Natural killer cell (primary cell): ENCODE measurements around the gene NPDC1. TPM values are rescaled to one million over a fixed set of nuclear protein-coding genes. Genes with fewer than 3 reads are reported as not detected.

Experiments used
- ATAC-seq, 3 donors: fragments of 150-1000 bp in 2 of 3; fragments of 200-7000 bp in 1 of 3; cut with Tn5 transposase; 1 replicate in 1 of 3; 2 replicates in 2 of 3; pipeline ENCODE4 v1.10.0; 2021; ENCODE audit warnings: mild to moderate bottlenecking in 2 of 3, moderate library complexity in 2 of 3
- DNase-seq, 2 donors: peaks; one replicate each; pipeline versions ENCODE4 v3.0.0 to v3.0.0-alpha.2; 2013 to 2021; ENCODE audit warnings: mixed read lengths in 1 of 2
- H3K27ac ChIP-seq: one replicate; pipeline ENCODE4 v1.5.1; 2013; ENCODE audit warnings: mild to moderate bottlenecking, low read length
- H3K27me3 ChIP-seq: one replicate; pipeline ENCODE4 v1.6.1; 2013; ENCODE audit warnings: low read length; ENCODE audit not compliant: control insufficient read depth, insufficient read depth
- H3K36me3 ChIP-seq: one replicate; pipeline ENCODE4 v1.6.1; 2013; ENCODE audit warnings: low read length; ENCODE audit not compliant: control insufficient read depth, insufficient read depth
- H3K4me1 ChIP-seq: one replicate; pipeline ENCODE4 v1.6.1; 2013; ENCODE audit warnings: low read length; ENCODE audit not compliant: control insufficient read depth, insufficient read depth
- H3K4me3 ChIP-seq: one replicate; pipeline ENCODE4 v1.5.1; 2013; ENCODE audit warnings: low read length
- H3K9me3 ChIP-seq: one replicate; pipeline ENCODE4 v1.6.1; 2013; ENCODE audit warnings: low read length; ENCODE audit not compliant: control insufficient read depth, insufficient read depth
- H3K27ac Mint-ChIP-seq, 2 donors: one replicate each; pipeline ENCODE4 v1.8.0; 2022; ENCODE audit warnings: mild to moderate bottlenecking in 2 of 2, mixed read lengths in 2 of 2, moderate library complexity in 1 of 2
- H3K27me3 Mint-ChIP-seq, 2 donors: one replicate each; pipeline ENCODE4 v1.8.0; 2022; ENCODE audit warnings: low read depth in 2 of 2, mixed read lengths in 2 of 2
- H3K36me3 Mint-ChIP-seq: one replicate; pipeline ENCODE4 v1.8.0; 2022; ENCODE audit warnings: mixed read lengths
- H3K4me1 Mint-ChIP-seq, 2 donors: one replicate each; pipeline ENCODE4 v1.8.0; 2022; ENCODE audit warnings: mixed read lengths in 2 of 2
- H3K4me3 Mint-ChIP-seq: one replicate; pipeline ENCODE4 v1.8.0; 2022; ENCODE audit warnings: mild to moderate bottlenecking, moderate library complexity, mixed read lengths
- H3K9me3 Mint-ChIP-seq, 2 donors: one replicate each; pipeline ENCODE4 v1.8.0; 2022; ENCODE audit warnings: mixed read lengths in 2 of 2
- WGBS: methylation state at CpG from one replicate; pipeline ENCODE4 v1.1.7; 2013; ENCODE audit warnings: missing lambda C conversion rate; ENCODE audit not compliant: insufficient coverage; 5-methylcytosine and 5-hydroxymethylcytosine counted together
- intact Hi-C: fragments of 100-400 bp; cut with micrococcal nuclease; formaldehyde crosslinking; loops from one replicate; pipeline ENCODE4 v1.14.2; 2022
- total RNA-seq, 4 donors: library from RNA; stranded (reverse); fragments of 120-200 nt in 1 of 4; gene quantifications; one replicate each; pipeline versions ENCODE4 v1.2.3 to v1.2.4, GENCODE V29; 2013 to 2022
- TF ChIP-seq, protein P1 (sequence below): fragments of 200-600 bp; IDR thresholded peaks from one replicate; pipeline ENCODE4 v1.8.0; 2022; ENCODE audit warnings: antibody characterized with exemption

NPDC1 gene
- total RNA-seq, 3 donors from 2014 or later (not counting 1 experiment from before 2014, with no cell fraction given): 0.87 to 5.6 (median 3.4) TPM

DNA sequence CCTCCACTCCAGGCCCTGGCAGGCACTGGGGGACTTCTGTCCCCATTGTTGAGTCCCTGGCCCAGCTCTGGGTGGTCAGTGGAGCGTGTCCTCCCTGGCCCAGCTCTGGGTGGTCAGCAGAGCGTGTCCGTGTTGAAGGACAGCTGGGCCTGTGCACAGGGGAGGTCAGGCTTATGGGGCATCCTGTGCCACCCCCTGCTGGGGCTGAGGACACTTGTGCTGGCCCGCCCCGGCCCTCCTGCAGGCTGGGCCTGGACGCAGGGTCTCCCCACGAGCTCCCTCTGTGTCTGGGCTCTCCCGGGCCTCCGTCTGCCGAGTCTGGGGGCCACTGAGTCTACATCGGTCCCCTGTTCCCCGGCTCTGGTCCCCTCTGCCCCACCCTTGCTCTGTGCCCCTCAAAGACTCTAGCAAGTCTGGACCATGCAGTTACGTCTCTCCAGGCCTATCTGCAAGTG lies 38.1 kb downstream of the NPDC1 start:
- no peaks in the 10 kb centered on the region for H3K27me3 Mint-ChIP-seq
- H3K9me3 Mint-ChIP-seq: no peaks in the 10 kb centered on the region
- H3K27me3 ChIP-seq: no peaks in the 10 kb centered on the region
- H3K36me3 ChIP-seq: peaks cover 31% of the 10 kb centered on the region
- ATAC-seq (peak in 1 of 3 donors; percentile 31), DNase-seq (no peak)
- H3K4me1 Mint-ChIP-seq: peaks cover 15 to 22% of the 10 kb centered on the region in 2 donors
- intact Hi-C loops: no loop called here
- H3K27ac ChIP-seq: no peak overlapping the region
- H3K27ac Mint-ChIP-seq: no peak overlapping the region
- no peak overlapping the region for H3K4me3 ChIP-seq
- peaks cover 20% of the 10 kb centered on the region for H3K4me1 ChIP-seq
- no peaks in the 10 kb centered on the region for H3K9me3 ChIP-seq
- H3K36me3 Mint-ChIP-seq: no peaks in the 10 kb centered on the region
- no peak overlapping the region for H3K4me3 Mint-ChIP-seq
- WGBS: 89% methylated on average over 13 of the region's 13 CpGs
- TF ChIP-seq, protein P1, sequence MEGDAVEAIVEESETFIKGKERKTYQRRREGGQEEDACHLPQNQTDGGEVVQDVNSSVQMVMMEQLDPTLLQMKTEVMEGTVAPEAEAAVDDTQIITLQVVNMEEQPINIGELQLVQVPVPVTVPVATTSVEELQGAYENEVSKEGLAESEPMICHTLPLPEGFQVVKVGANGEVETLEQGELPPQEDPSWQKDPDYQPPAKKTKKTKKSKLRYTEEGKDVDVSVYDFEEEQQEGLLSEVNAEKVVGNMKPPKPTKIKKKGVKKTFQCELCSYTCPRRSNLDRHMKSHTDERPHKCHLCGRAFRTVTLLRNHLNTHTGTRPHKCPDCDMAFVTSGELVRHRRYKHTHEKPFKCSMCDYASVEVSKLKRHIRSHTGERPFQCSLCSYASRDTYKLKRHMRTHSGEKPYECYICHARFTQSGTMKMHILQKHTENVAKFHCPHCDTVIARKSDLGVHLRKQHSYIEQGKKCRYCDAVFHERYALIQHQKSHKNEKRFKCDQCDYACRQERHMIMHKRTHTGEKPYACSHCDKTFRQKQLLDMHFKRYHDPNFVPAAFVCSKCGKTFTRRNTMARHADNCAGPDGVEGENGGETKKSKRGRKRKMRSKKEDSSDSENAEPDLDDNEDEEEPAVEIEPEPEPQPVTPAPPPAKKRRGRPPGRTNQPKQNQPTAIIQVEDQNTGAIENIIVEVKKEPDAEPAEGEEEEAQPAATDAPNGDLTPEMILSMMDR: no peak

DNA sequence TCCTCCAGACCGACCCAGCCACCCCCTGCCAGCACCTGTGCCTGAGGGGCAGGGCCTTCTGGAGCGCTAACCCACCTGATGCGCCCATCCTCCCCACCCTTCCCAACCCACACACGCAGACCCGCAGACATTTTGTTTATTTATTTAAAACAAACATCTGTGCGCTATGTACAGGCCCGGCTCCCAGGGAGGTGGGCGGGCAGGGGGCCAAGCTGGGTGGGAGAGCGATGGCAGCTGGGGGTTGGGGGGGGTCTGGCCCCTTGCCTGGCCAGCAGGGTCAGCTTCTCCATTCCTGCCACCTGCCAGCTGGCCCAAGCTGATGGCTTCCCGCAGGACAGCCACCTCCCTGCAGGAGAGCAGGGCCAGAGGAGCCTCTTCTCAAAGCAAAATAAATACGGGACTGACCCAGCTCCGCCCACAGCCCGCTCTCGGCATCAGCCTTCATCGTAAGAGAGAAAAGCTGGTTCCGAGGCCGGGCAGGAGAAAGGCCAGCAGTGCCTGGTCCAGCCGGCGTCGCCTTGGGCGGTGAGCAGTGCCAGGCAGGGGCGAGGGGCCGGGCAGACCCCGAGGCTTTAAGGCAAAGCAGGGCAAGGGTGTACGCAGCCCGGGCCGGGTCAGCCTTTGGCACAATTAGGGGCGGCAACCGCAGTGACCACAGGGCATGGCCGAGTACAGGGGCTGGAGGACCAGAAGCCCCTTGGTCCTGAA lies 38.7 kb downstream of the NPDC1 start:
- no peaks in the 10 kb centered on the region for H3K27me3 Mint-ChIP-seq
- H3K27ac Mint-ChIP-seq: no peak overlapping the region
- Histone ChIP-seq H3K9me3 (no peaks in the 10 kb centered on the region), H3K27ac (no peak overlapping the region), H3K36me3 (peaks cover 26% of the 10 kb centered on the region), H3K4me1 (peaks cover 23% of the 10 kb centered on the region), H3K4me3 (no peak overlapping the region), H3K27me3 (no peaks in the 10 kb centered on the region)
- DNase-seq (no peak), ATAC-seq (no peak)
- no peaks in the 10 kb centered on the region for H3K9me3 Mint-ChIP-seq
- intact Hi-C loops: no loop called here
- H3K4me1 Mint-ChIP-seq: peaks cover 15 to 22% of the 10 kb centered on the region in 2 donors
- TF ChIP-seq, protein P1: no peak
- WGBS: 93% methylated on average over 28 of the region's 30 CpGs
- no peaks in the 10 kb centered on the region for H3K36me3 Mint-ChIP-seq
- no peak overlapping the region for H3K4me3 Mint-ChIP-seq

DNA sequence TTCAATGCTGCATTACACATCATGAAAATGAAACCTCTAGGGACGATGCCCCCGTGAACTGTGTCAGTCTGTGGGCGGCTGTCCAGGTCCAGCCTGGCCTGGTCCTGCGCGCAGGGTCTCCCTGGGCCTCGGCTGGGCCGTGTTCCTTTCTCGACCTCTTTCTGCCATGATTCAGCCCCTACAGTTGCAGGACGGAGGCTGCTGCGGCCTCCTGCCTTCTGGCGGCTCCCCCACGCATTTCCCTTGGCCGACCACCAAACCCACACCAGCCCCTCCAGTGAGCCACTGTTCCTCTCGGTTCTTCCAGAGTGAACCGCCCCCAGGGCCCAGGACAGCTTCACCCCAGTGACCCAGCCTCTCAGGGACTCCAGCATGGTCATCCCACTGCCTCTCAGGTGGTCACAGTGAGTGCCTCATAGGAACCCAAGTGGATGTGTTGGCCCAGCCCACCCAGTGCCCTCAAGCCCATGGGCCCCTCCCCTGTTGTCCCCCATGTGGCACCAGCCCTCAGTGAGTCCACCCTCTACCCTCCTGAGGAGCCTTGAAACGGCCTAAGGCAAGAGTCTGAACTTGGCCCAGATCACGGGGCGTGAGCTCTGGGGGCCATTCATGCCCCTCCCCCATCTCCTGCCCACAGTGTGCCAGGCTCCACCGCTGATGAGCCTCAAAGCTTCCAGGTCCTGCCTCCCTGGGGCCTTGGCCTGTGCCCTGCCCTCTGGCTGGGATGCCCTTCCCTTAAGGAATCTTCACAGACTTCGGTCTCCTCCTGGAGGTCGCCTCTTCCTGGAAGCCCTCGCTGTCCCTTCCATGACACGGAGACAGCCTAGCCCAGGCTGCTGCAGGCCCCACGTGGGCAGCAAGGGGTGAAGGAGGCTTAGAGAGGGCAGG lies 39.6 kb downstream of the NPDC1 start:
- Histone ChIP-seq H3K27me3 (no peaks in the 10 kb centered on the region), H3K36me3 (peaks cover 18% of the 10 kb centered on the region), H3K4me3 (no peak overlapping the region), H3K9me3 (no peaks in the 10 kb centered on the region), H3K27ac (no peak overlapping the region), H3K4me1 (peaks cover 32% of the 10 kb centered on the region)
- TF ChIP-seq, protein P1: no peak
- 40% methylated on average over 24 of the region's 24 CpGs for WGBS
- H3K4me1 Mint-ChIP-seq: peaks cover 15 to 20% of the 10 kb centered on the region in 2 donors
- intact Hi-C loops: no loop called here
- H3K27me3 Mint-ChIP-seq: no peaks in the 10 kb centered on the region
- DNase-seq (no peak), ATAC-seq (peak; percentile 39 to 50 (median 44))
- no peaks in the 10 kb centered on the region for H3K9me3 Mint-ChIP-seq
- H3K4me3 Mint-ChIP-seq: no peak overlapping the region
- H3K36me3 Mint-ChIP-seq: no peaks in the 10 kb centered on the region
- H3K27ac Mint-ChIP-seq: peak overlapping the region; percentile 29 to 45
